ENCODE results near the gene TOX2.

The TOX2 gene

GRCh38 chr20:44027343-44028002, 112.8 kb downstream of the TOX2 start:
- in situ Hi-C loops (cut with HindIII; ENCODE audit: low pct_ligation_motif_present, low sequenced_read_pairs) = no loop called here
- TF ChIP-seq CTCF (IDR thresholded peaks at IDR 0.05; ENCODE audit: low read depth, low read length, missing control alignments) = no peak
- Histone ChIP-seq H3K36me3 (replicated peaks) (no peaks in the 10 kb centered on the region), H3K27ac (no peak overlapping the region), H3K27me3 (replicated peaks) (no peaks in the 10 kb centered on the region), H3K4me3 (ENCODE audit: low read depth, low read length) (no peak overlapping the region)
- no peak for DNase-seq

GRCh38 chr20:44028003-44028730, 113.5 kb downstream of the TOX2 start:
- H3K4me3 ChIP-seq (ENCODE audit: low read depth, low read length) = no peak overlapping the region
- H3K27ac ChIP-seq = no peak overlapping the region
- no peak for DNase-seq
- no peaks in the 10 kb centered on the region for H3K36me3 ChIP-seq (replicated peaks)
- TF ChIP-seq CTCF (IDR thresholded peaks at IDR 0.05; ENCODE audit: low read depth, low read length, missing control alignments) = no peak
- in situ Hi-C loops (cut with HindIII; ENCODE audit: low pct_ligation_motif_present, low sequenced_read_pairs) = no loop called here
- H3K27me3 ChIP-seq (replicated peaks) = no peaks in the 10 kb centered on the region

GRCh38 chr20:44028868-44029847, 114.5 kb downstream of the TOX2 start:
- DNase-seq = no peak
- H3K27ac ChIP-seq = no peak overlapping the region
- TF ChIP-seq CTCF (IDR thresholded peaks at IDR 0.05; ENCODE audit: low read depth, low read length, missing control alignments) = no peak
- in situ Hi-C loops (cut with HindIII; ENCODE audit: low pct_ligation_motif_present, low sequenced_read_pairs) = no loop called here
- H3K36me3 ChIP-seq (replicated peaks) = no peaks in the 10 kb centered on the region
- no peaks in the 10 kb centered on the region for H3K27me3 ChIP-seq (replicated peaks)
- no peak overlapping the region for H3K4me3 ChIP-seq (ENCODE audit: low read depth, low read length)

- DNase-seq = no peak
- H3K27me3 ChIP-seq (replicated peaks) = no peaks in the 10 kb centered on the region
- no peak for TF ChIP-seq CTCF (IDR thresholded peaks at IDR 0.05; ENCODE audit: low read depth, low read length, missing control alignments)
- no peak overlapping the region for H3K27ac ChIP-seq
- H3K36me3 ChIP-seq (replicated peaks) = no peaks in the 10 kb centered on the region
- in situ Hi-C loops (cut with HindIII; ENCODE audit: low pct_ligation_motif_present, low sequenced_read_pairs) = no loop called here
- no peak overlapping the region for H3K4me3 ChIP-seq (ENCODE audit: low read depth, low read length)
Measured at GRCh38 chr20:44029848-44030230, 115.2 kb downstream of the TOX2 start.

- in situ Hi-C loops (cut with HindIII; ENCODE audit: low pct_ligation_motif_present, low sequenced_read_pairs) = no loop called here
- no peak for TF ChIP-seq CTCF (IDR thresholded peaks at IDR 0.05; ENCODE audit: low read depth, low read length, missing control alignments)
Measured at GRCh38 chr20:44030394-44030793, 115.7 kb downstream of the TOX2 start.

More at GRCh38 chr20:44030394-44030793, 115.7 kb downstream of the TOX2 start:
- Histone ChIP-seq H3K27ac (no peak overlapping the region), H3K4me3 (ENCODE audit: low read depth, low read length) (no peak overlapping the region), H3K36me3 (replicated peaks) (no peaks in the 10 kb centered on the region), H3K27me3 (replicated peaks) (no peaks in the 10 kb centered on the region)
- no peak for DNase-seq
